Measurements from ENCODE around the gene SHC4. TPM values are rescaled to one million over a fixed set of nuclear protein-coding genes. Genes with fewer than 3 reads are reported as not detected.

Gene SHC4
- total and polyA plus RNA-seq, 2 of the 8 experiments (the other 6 are each of a cell fraction or from before 2014, with no cell fraction given) = 0.15 to 0.30 TPM

DNA sequence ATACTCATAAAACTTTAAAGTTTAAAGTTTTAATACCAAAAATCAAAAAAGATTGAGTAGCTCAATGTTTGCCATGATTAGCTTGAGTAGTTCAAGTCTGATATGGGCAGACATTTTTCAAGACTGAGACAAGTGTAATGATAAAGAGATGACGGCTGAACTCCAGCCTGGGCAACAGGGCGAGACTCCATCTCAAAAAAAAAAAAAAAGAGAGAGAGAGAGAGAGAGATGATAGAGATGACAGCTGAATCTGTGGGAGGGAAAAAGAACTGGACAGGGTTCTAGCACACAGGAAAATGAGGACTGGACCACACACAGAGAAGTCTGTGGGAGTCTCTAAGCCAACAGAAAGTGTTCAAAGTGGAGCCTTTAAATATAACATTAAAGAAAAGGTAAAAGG, 178.0 kb downstream of the SHC4 start:
- H4K20me1 ChIP-seq (replicated peaks in 1 of 2; ENCODE audit: control insufficient read depth in 1 of 2, insufficient read depth in 2 of 2, low read length in 2 of 2) = peaks cover 3 to 4% of the 10 kb centered on the region in 2 experiments
- no peak overlapping the region for H3K56ac ChIP-seq (replicated peaks; ENCODE audit: insufficient read length, low read depth, low read length)
- 63% methylated on average over 1 of the region's 2 CpGs; no CpG with 5 or more reads in 1 of the 2 experiments for WGBS, 2 experiments (ENCODE audit: extremely low coverage in 1 of 2, insufficient coverage in 1 of 2, insufficient read length in 1 of 2, insufficient replicate concordance in 2 of 2, low coverage in 1 of 2, low lambda C conversion rate in 2 of 2, missing lambda C conversion rate in 1 of 2)
- H2BK20ac ChIP-seq (ENCODE audit: low read length) = no peak overlapping the region
- H3K79me2 ChIP-seq (ENCODE audit: control insufficient read depth in 1 of 2, insufficient read depth in 2 of 2, low read length in 2 of 2) = no peaks in the 10 kb centered on the region
- H3K4me2 ChIP-seq (ENCODE audit: insufficient read depth in 1 of 2, low read depth in 2 of 2, low read length in 2 of 2) = no peak overlapping the region
- H2BK12ac ChIP-seq (ENCODE audit: low read depth, low read length) = no peak overlapping the region
- ChIA-PET CTCF (ENCODE audit: partially characterized antibody) (interaction anchor here (1.0 to 1.7 kb wide), 3 partner anchors 8 to 449 kb away, joined by 3 to 5 read pairs (median 3); no protein-coding TSS in a partner anchor), POLR2A (ENCODE audit: partially characterized antibody) (no interaction called here)
- H3K4me3 ChIP-seq (ENCODE audit: extremely low read depth in 1 of 4, insufficient read depth in 2 of 4, low read depth in 3 of 4, low read length in 4 of 4) = no peak overlapping the region
- no peak overlapping the region for H3K4ac ChIP-seq (replicated peaks; ENCODE audit: insufficient read length, low read depth, low read length)
- no peak overlapping the region for H2AFZ ChIP-seq (ENCODE audit: low read length)
- H4K91ac ChIP-seq (replicated peaks; ENCODE audit: insufficient read length, low read length) = no peak overlapping the region
- H3K27me3 ChIP-seq (replicated peaks in 1 of 4; ENCODE audit: control insufficient read depth in 3 of 4, extremely low read depth in 1 of 4, insufficient read depth in 3 of 4, low read length in 3 of 4) = no peaks in the 10 kb centered on the region
- H3K4me1 ChIP-seq (replicated peaks in 1 of 4; ENCODE audit: control insufficient read depth in 3 of 4, insufficient read depth in 4 of 4, low read length in 3 of 4) = peaks cover 0 to 4% (median 1%) of the 10 kb centered on the region in 4 experiments; a peak in 1 of 7 replicates
- no peak overlapping the region for H2AK5ac ChIP-seq (ENCODE audit: low read depth, low read length)
- no peaks in the 10 kb centered on the region for H3K79me1 ChIP-seq (ENCODE audit: low read depth, low read length)
- no peaks in the 10 kb centered on the region for H3K9me3 ChIP-seq (ENCODE audit: insufficient read depth in 2 of 2, low read depth in 1 of 2, low read length in 1 of 2)
- no peak overlapping the region for H4K8ac ChIP-seq (ENCODE audit: extremely low read depth, insufficient read depth, low read length)
- H3K27ac ChIP-seq (ENCODE audit: low read depth, low read length) = no peak overlapping the region
- H2BK5ac ChIP-seq (ENCODE audit: low read depth, low read length) = no peak overlapping the region
- H3K23ac ChIP-seq (ENCODE audit: insufficient read length) = no peak overlapping the region
- no peak overlapping the region for H4K5ac ChIP-seq (ENCODE audit: insufficient read length, low read depth, low read length)
- DNase-seq (ENCODE audit: low read depth in 1 of 2, low spot score in 2 of 2) (no peak), FAIRE-seq (no peak)
- H3K23me2 ChIP-seq (ENCODE audit: low read depth, low read length) = no peaks in the 10 kb centered on the region
- H2BK120ac ChIP-seq (replicated peaks; ENCODE audit: low read depth, low read length) = no peak overlapping the region
- no peak overlapping the region for H2BK15ac ChIP-seq (ENCODE audit: low read length)
- H3K36me3 ChIP-seq (ENCODE audit: control insufficient read depth in 2 of 4, insufficient read depth in 4 of 4, low read length in 3 of 4) = peaks cover 0 to 52% (median 15%) of the 10 kb centered on the region in 4 experiments; a peak in 6 of 8 replicates
- H3K14ac ChIP-seq (ENCODE audit: insufficient read length) = no peak overlapping the region
- no peak overlapping the region for H3K18ac ChIP-seq (ENCODE audit: extremely low read depth, low read length)
- no peak overlapping the region for H3K9ac ChIP-seq (replicated peaks in 1 of 4; ENCODE audit: extremely low read depth in 1 of 4, low read depth in 3 of 4, low read length in 3 of 4)
- TF ChIP-seq, protein P1, sequence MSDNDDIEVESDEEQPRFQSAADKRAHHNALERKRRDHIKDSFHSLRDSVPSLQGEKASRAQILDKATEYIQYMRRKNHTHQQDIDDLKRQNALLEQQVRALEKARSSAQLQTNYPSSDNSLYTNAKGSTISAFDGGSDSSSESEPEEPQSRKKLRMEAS (IDR thresholded peaks at IDR 0.05) = no peak
- TF ChIP-seq CTBP2 (IDR thresholded peaks at IDR 0.05; ENCODE audit: borderline replicate concordance, insufficient read depth, insufficient read length, low read length) (no peak), RXRA (IDR thresholded peaks at IDR 0.05; ENCODE audit: insufficient read depth, low read depth, low read length) (no peak), CHD1 (IDR thresholded peaks at IDR 0.05; ENCODE audit: low read depth, low read length) (no peak), RNF2 (IDR thresholded peaks at IDR 0.05; ENCODE audit: borderline replicate concordance, low read depth, low read length, missing control alignments, poor library complexity, severe bottlenecking) (no peak), TEAD4 (IDR thresholded peaks at IDR 0.05; ENCODE audit: low read depth, low read length) (no peak), CBX8 (IDR thresholded peaks at IDR 0.05; ENCODE audit: borderline replicate concordance, low read depth, low read length) (no peak)
- TF ChIP-seq, protein P2, sequence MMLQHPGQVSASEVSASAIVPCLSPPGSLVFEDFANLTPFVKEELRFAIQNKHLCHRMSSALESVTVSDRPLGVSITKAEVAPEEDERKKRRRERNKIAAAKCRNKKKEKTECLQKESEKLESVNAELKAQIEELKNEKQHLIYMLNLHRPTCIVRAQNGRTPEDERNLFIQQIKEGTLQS (IDR thresholded peaks at IDR 0.05; ENCODE audit: insufficient read depth, low read depth, low read length) = no peak
- TF ChIP-seq, protein P3, sequence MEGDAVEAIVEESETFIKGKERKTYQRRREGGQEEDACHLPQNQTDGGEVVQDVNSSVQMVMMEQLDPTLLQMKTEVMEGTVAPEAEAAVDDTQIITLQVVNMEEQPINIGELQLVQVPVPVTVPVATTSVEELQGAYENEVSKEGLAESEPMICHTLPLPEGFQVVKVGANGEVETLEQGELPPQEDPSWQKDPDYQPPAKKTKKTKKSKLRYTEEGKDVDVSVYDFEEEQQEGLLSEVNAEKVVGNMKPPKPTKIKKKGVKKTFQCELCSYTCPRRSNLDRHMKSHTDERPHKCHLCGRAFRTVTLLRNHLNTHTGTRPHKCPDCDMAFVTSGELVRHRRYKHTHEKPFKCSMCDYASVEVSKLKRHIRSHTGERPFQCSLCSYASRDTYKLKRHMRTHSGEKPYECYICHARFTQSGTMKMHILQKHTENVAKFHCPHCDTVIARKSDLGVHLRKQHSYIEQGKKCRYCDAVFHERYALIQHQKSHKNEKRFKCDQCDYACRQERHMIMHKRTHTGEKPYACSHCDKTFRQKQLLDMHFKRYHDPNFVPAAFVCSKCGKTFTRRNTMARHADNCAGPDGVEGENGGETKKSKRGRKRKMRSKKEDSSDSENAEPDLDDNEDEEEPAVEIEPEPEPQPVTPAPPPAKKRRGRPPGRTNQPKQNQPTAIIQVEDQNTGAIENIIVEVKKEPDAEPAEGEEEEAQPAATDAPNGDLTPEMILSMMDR (IDR thresholded peaks at IDR 0.05; ENCODE audit: control extremely low read depth in 1 of 3, insufficient read depth in 1 of 3, low read depth in 1 of 3, low read length in 3 of 3) = no peak
